Mammary epithelial cell (primary cell): ENCODE results near the gene TIMM50.

ENCODE experiments used
- EZH2 ChIP-seq: IDR thresholded peaks from 2 replicates; pipeline ENCODE4 v1.6.1; 2012; ENCODE audit warnings: low read length, inconsistent platforms, borderline replicate concordance
- TF ChIP-seq, protein P1 (sequence below), 2 donors: IDR thresholded peaks in 1 of 2; conservative IDR thresholded peaks in 1 of 2; 2 replicates each; pipeline ENCODE4 v1.5.1; 2011 to 2012; ENCODE audit warnings: inconsistent platforms in 2 of 2, low read length in 2 of 2, mild to moderate bottlenecking in 2 of 2, control low read depth in 1 of 2, low read depth in 1 of 2; ENCODE audit not compliant: insufficient read depth in 1 of 2; ENCODE audit errors: extremely low read depth in 1 of 2

DNA sequence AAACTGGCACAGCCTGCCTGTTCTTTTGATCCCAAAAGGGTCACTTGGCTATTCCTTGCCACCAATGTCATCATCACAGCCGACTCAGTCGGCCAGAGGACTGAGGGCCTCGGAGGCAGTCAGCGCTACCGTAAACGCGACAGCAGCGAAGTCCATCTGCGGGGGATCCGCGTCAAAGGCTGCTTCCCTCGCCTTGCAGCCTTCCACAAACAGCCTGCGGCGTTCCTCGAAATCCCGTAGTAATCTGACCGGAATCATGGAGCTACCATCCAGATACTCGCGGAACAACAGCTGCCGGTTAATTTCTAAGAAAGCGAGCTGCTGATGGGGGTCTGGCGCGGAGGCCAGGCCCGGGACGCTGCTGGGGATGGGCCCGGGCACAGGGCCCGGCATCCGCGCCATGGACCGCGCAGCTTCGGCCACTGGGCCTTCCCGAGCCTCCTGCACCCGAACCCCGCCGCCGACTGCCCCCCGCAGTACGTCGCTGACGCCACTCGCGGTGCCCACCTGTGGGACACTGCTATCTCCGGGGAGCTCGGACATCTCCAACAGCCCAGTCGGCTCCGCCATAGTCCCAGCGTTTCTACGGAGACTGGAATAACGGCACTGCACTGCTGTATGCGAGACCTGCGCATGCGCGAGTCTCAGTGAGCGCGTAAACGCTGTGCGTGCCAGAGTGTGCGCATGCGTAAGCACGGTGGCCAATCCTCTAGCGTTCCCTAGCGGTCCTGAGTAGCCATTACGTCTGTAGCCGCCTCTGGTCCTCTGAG is 51.8 kb downstream of the TIMM50 start, which contains the start of gene EID2B:
- TF ChIP-seq, protein P1, sequence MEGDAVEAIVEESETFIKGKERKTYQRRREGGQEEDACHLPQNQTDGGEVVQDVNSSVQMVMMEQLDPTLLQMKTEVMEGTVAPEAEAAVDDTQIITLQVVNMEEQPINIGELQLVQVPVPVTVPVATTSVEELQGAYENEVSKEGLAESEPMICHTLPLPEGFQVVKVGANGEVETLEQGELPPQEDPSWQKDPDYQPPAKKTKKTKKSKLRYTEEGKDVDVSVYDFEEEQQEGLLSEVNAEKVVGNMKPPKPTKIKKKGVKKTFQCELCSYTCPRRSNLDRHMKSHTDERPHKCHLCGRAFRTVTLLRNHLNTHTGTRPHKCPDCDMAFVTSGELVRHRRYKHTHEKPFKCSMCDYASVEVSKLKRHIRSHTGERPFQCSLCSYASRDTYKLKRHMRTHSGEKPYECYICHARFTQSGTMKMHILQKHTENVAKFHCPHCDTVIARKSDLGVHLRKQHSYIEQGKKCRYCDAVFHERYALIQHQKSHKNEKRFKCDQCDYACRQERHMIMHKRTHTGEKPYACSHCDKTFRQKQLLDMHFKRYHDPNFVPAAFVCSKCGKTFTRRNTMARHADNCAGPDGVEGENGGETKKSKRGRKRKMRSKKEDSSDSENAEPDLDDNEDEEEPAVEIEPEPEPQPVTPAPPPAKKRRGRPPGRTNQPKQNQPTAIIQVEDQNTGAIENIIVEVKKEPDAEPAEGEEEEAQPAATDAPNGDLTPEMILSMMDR (conservative IDR thresholded peaks at IDR 0.05 in 1 of 2, IDR thresholded peaks at IDR 0.05 in 1 of 2; ENCODE audit: extremely low read depth in 1 of 2, insufficient read depth in 1 of 2, low read depth in 1 of 2, low read length in 2 of 2): peak; percentile 98 to 100
- no peak for TF ChIP-seq EZH2
